PC-9 (cell line): ENCODE results near the gene JPH4. TPM values are rescaled to one million over a fixed set of nuclear protein-coding genes. Genes with fewer than 3 reads are reported as not detected.

ENCODE experiments used
- BruUV-seq: library from RNA; stranded (reverse); fragments of 400-500 nt; replicated peaks from 2 replicates; lab custom pipeline; 2021; lab: Mats Ljungman, UMichigan
- CTCF ChIA-PET: fragments of 300-600 bp; sonication (Branson Sonifier 250); formaldehyde crosslinking; loops from one replicate; lab custom pipeline; 2022; ENCODE audit warnings: antibody characterized with exemption; lab: Charles Lee
- POLR2A ChIA-PET: fragments of 300-600 bp; sonication (Branson Sonifier 250); formaldehyde crosslinking; loops from one replicate; lab custom pipeline; 2022; ENCODE audit warnings: antibody characterized with exemption; ENCODE audit not compliant: unreplicated experiment; lab: Charles Lee
- DNase-seq, 2 experiments: peaks; one replicate each; pipeline versions ENCODE4 v3.0.0 to v3.0.0-alpha.2; 2015 to 2022; ENCODE audit warnings: mixed read lengths in 1 of 2
- H2AFZ ChIP-seq: fragments of 200-600 bp; sonication (generic); 2 replicates; pipeline ENCODE4 v1.8.1; 2017; ENCODE audit warnings: antibody characterized with exemption
- H3F3A ChIP-seq: fragments of 200-600 bp; sonication (generic); 2 replicates; pipeline ENCODE4 v1.8.1; 2017; ENCODE audit warnings: antibody characterized with exemption, mild to moderate bottlenecking, low read depth; ENCODE audit not compliant: insufficient read depth
- H3K27ac ChIP-seq: fragments of 200-600 bp; sonication (generic); 2 replicates; pipeline ENCODE4 v1.6.1; 2016; ENCODE audit warnings: mixed run types
- H3K27me3 ChIP-seq: fragments of 200-600 bp; sonication (generic); 2 replicates; pipeline ENCODE4 v1.6.1; 2016; ENCODE audit warnings: low read depth, mixed run types; ENCODE audit not compliant: insufficient read depth
- H3K36me3 ChIP-seq: fragments of 200-600 bp; sonication (generic); 2 replicates; pipeline ENCODE4 v1.6.1; 2016; ENCODE audit warnings: low read depth, mixed run types
- H3K4me1 ChIP-seq: fragments of 200-600 bp; sonication (generic); replicated peaks from 2 replicates; pipeline ENCODE4 v1.6.1; 2016; ENCODE audit warnings: mixed run types; ENCODE audit not compliant: insufficient read depth
- H3K4me2 ChIP-seq: fragments of 200-600 bp; sonication (generic); 2 replicates; pipeline ENCODE4 v1.6.1; 2017; ENCODE audit warnings: mixed run types
- H3K4me3 ChIP-seq: fragments of 200-600 bp; sonication (generic); 2 replicates; pipeline ENCODE4 v1.6.1; 2016; ENCODE audit warnings: mixed run types
- H3K79me2 ChIP-seq: fragments of 200-600 bp; sonication (generic); 2 replicates; pipeline ENCODE4 v1.6.1; 2017; ENCODE audit warnings: low read depth, mixed run types
- H3K9me2 ChIP-seq: fragments of 200-600 bp; sonication (generic); 2 replicates; pipeline ENCODE4 v1.8.1; 2017; ENCODE audit warnings: mild to moderate bottlenecking; ENCODE audit not compliant: insufficient read depth
- H3K9me3 ChIP-seq: fragments of 200-600 bp; sonication (generic); 2 replicates; pipeline ENCODE4 v1.8.1; 2016; ENCODE audit warnings: low read depth; ENCODE audit not compliant: insufficient read depth
- H4K20me1 ChIP-seq: fragments of 200-600 bp; sonication (generic); 2 replicates; pipeline ENCODE4 v1.8.1; 2017; ENCODE audit not compliant: insufficient read depth
- EZH2 ChIP-seq: fragments of 200-600 bp; sonication (generic); IDR thresholded peaks from 2 replicates; pipeline ENCODE4 v1.8.0; 2017; ENCODE audit warnings: antibody characterized with exemption, low read depth
- intact Hi-C: fragments of 100-400 bp; cut with micrococcal nuclease; formaldehyde crosslinking; loops from one replicate; pipeline ENCODE4 v1.10.0; 2022; ENCODE audit not compliant: unreplicated experiment
- total RNA-seq: library from RNA; stranded (reverse); gene quantifications from 2 replicates; pipeline ENCODE4 v1.2.3, GENCODE V29; 2021
- TF ChIP-seq, protein P1 (sequence below): fragments of 200-600 bp; sonication (generic); conservative IDR thresholded peaks from 2 replicates; pipeline ENCODE4 v1.6.1; 2017; ENCODE audit warnings: mixed run types, antibody characterized with exemption, mild to moderate bottlenecking, moderate library complexity

Gene JPH4
- total RNA-seq, 1 experiment from 2014 or later: not detected

DNA sequence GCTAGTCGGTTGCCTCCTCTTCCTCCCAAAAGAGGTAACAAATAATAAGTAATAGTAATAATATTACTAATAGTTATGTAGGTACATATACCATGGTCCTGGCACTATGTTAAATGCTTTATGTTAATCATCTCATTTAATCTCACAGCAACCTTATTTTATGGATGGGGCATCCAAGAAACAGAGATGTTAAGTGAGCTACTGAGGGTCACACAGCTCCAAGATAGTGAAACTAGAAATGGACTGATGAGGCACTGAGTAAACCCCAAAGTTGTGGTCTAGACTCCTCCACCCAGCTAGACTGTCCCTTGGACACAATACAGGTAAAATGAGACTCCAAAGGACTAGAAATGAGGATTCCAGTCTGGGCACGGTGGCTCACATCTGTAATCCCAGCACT is 42.1 kb downstream of the JPH4 start:
- POLR2A ChIA-PET: no interaction called here
- Histone ChIP-seq H3K36me3 (no peaks in the 10 kb centered on the region), H3F3A (no peaks in the 10 kb centered on the region), H3K4me2 (no peak overlapping the region), H4K20me1 (no peaks in the 10 kb centered on the region), H3K4me1 (no peaks in the 10 kb centered on the region), H2AFZ (no peak overlapping the region), H3K9me3 (no peaks in the 10 kb centered on the region), H3K9me2 (no peaks in the 10 kb centered on the region), H3K79me2 (no peaks in the 10 kb centered on the region), H3K4me3 (no peak overlapping the region), H3K27me3 (no peaks in the 10 kb centered on the region), H3K27ac (no peak overlapping the region)
- intact Hi-C loops: no loop called here
- no TSS peak for BruUV-seq
- DNase-seq: no peak
- no peak for TF ChIP-seq EZH2
- TF ChIP-seq, protein P1, sequence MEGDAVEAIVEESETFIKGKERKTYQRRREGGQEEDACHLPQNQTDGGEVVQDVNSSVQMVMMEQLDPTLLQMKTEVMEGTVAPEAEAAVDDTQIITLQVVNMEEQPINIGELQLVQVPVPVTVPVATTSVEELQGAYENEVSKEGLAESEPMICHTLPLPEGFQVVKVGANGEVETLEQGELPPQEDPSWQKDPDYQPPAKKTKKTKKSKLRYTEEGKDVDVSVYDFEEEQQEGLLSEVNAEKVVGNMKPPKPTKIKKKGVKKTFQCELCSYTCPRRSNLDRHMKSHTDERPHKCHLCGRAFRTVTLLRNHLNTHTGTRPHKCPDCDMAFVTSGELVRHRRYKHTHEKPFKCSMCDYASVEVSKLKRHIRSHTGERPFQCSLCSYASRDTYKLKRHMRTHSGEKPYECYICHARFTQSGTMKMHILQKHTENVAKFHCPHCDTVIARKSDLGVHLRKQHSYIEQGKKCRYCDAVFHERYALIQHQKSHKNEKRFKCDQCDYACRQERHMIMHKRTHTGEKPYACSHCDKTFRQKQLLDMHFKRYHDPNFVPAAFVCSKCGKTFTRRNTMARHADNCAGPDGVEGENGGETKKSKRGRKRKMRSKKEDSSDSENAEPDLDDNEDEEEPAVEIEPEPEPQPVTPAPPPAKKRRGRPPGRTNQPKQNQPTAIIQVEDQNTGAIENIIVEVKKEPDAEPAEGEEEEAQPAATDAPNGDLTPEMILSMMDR: no peak
- CTCF ChIA-PET: no interaction called here

DNA sequence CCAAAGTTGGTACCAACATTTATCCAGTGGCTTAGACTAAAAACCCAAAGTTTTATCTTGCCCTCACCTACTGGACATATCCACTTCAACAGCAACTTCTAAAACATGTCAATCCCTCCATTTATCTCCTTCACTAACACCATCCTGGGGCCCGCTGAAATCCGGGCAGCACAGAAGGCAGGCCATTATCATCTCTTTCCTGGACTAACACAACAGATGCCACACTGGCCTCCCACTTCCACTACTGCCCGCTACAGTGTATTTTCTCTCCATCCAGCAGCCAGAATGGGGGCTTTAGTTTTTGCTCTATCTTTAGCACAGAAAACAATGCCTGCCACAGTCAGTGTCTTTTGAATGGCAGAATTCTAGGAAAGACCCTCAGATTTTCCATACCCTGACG is 42.6 kb downstream of the JPH4 start:
- ChIA-PET CTCF (no interaction called here), POLR2A (no interaction called here)
- intact Hi-C loops: no loop called here
- H3K79me2 ChIP-seq: no peaks in the 10 kb centered on the region
- no peaks in the 10 kb centered on the region for H3K9me3 ChIP-seq
- no peaks in the 10 kb centered on the region for H3K27me3 ChIP-seq
- H3K9me2 ChIP-seq: no peaks in the 10 kb centered on the region
- no peak for DNase-seq
- no peaks in the 10 kb centered on the region for H3F3A ChIP-seq
- no peaks in the 10 kb centered on the region for H4K20me1 ChIP-seq
- no peak overlapping the region for H3K27ac ChIP-seq
- no peaks in the 10 kb centered on the region for H3K36me3 ChIP-seq
- no TSS peak for BruUV-seq
- no peak overlapping the region for H3K4me2 ChIP-seq
- no peak overlapping the region for H2AFZ ChIP-seq
- H3K4me3 ChIP-seq: no peak overlapping the region
- no peaks in the 10 kb centered on the region for H3K4me1 ChIP-seq
- TF ChIP-seq, protein P1: no peak
- no peak for TF ChIP-seq EZH2

DNA sequence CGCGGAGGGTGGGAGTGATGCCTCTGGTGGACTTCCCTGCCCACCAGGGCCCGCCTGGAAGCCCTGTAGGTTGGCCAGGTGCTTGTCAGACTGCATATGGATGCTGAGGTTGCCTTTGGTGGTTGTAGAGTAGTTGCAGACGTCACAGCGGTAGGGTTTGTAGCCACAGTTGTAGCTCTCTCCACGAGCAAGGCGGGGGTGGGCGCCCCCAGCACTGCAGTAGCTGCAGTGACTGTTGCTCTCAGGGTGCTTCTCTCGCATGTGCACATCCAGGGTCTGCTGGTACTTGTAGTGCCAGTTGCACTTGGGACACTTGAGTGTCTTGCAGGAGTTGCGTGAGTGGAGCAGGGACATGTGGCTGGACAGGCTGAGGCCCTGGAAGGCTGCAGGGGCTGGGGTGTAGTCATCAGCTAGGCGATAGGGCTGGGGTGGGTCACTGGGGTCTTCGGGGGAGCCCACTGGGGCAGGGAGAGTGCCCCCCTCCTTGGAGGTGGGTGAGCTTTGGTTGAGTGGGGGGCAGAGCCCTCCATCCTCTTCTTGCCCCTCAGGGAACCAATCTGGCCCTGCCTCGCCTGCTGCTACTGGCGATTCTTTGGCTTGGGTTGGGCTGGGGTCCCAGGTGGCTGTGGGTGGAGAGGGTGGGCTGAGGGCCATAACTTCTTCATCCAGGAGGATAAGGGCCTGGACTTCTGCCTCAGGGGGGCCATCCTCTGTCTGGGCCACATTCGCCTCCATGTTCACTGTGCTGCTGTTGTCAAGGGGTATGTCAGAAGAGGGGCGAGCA is 44.7 kb downstream of the JPH4 start:
- POLR2A ChIA-PET: interaction anchor here (0.5 kb wide), 1 partner anchor 14 kb away, joined by 3 read pairs; no protein-coding TSS in a partner anchor
- Histone ChIP-seq H3K27me3 (no peaks in the 10 kb centered on the region), H3K27ac (no peak overlapping the region), H3K4me3 (no peak overlapping the region), H3K79me2 (no peaks in the 10 kb centered on the region), H3K4me2 (no peak overlapping the region), H3K36me3 (no peaks in the 10 kb centered on the region), H3K9me2 (no peaks in the 10 kb centered on the region), H3K4me1 (no peaks in the 10 kb centered on the region), H4K20me1 (no peaks in the 10 kb centered on the region), H2AFZ (no peak overlapping the region), H3F3A (no peaks in the 10 kb centered on the region), H3K9me3 (no peaks in the 10 kb centered on the region)
- CTCF ChIA-PET: no interaction called here
- no peak for DNase-seq
- no TSS peak for BruUV-seq
- TF ChIP-seq, protein P1: no peak
- TF ChIP-seq EZH2: no peak
- intact Hi-C loops: no loop called here
